A375 (cell line): ENCODE data around the gene NPPB. TPM values are rescaled to one million over a fixed set of nuclear protein-coding genes. Genes with fewer than 3 reads are reported as not detected.

Source experiments
- small RNA-seq: library from RNA; depleted of rRNA; stranded (forward); fragments of <200 nt; gene quantifications from one replicate; pipeline ENCODE3, GENCODE V24; 2014
- total RNA-seq: library from RNA; depleted of rRNA; stranded (reverse); fragments of >200 nt; shearing (Covaris generic); gene quantifications from 2 replicates; pipeline ENCODE4 v1.2.3, GENCODE V29; 2014; rRNA removed

Gene NPPB
- 0.30 TPM in 1 of 2 replicates, not detected in the other for total RNA-seq

GRCh38 chr1:11858613-11858967 is at the start of gene NPPB:
TSS of gene NPPB (minus strand) at chr1:11858945. CDS start at chr1:11858833, 112 bp downstream.

DNA sequence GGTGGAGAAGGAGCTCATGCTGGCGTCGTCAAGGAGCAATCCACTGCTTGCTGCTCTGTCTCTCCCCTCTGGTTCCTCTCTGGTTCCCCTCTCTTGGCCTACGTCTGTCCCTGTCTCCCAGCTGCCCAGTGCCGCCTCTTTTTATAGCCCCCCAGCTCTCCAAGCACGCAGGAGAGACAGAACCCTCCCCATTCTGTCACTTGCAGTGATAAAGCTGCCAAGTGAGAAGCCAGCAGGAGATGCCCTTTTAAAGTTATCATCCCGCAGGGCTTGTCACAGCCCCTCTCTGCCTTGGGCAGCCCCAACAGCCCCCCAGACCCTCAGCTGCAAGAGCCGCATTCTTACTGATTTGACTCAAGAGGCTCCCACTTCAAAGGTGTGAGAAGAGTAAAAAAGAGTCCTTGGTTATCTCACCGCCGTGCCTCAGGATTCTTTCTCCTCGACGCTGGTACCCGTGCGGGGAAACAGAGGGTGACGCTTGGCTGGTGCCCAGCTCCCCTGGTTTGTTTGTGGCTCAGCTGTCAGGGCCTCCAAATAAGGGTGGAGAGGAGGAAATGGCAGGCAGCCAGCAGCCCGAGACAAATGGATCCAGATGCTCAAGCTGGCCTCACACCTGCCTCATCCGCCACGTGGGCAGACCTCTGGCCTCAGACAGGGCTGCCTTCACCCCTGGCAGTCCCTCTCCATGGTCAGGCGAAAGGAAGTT is 10.9 kb downstream of the NPPB start, which contains the start of gene NPPA:
Gene NPPA (minus strand): TSS at position 117 of the 706 bp plus-strand sequence. CDS start 99 bp downstream, at position 18.

Small RNA genes lying within 50 kb of the gene (small RNA-seq; reads per million reads assigned to genes)
- gene RF02156 (not detected), gene RF02157 (not detected), gene RF02158 (not detected)

Other genes with a start within 250 kb of the NPPB start
- gene FBXO2, start 204.5 kb downstream of the NPPB start, total RNA-seq, result 0.68 and 2.0 TPM in 2 replicates
- 6.7 and 11.0 TPM in 2 replicates for gene FBXO44, start 204.1 kb downstream of the NPPB start, total RNA-seq
- 8.0 and 8.3 TPM in 2 replicates for gene FBXO6, start 194.7 kb downstream of the NPPB start, total RNA-seq
- gene MAD2L2, start 177.8 kb downstream of the NPPB start, total RNA-seq, result 91.0 and 100 TPM in 2 replicates
- 0.04 TPM in 1 of 2 replicates, not detected in the other for gene DRAXIN, start 167.2 kb downstream of the NPPB start, total RNA-seq
- gene AGTRAP, start 122.8 kb downstream of the NPPB start, total RNA-seq, result 40.3 and 57.6 TPM in 2 replicates
- 1.3 TPM in 1 of 2 replicates, not detected in the other for gene C1orf167, start 96.8 kb downstream of the NPPB start, total RNA-seq
- gene MTHFR, start 53.0 kb downstream of the NPPB start, total RNA-seq, result 14.3 and 14.4 TPM in 2 replicates
- gene CLCN6, start 52.8 kb downstream of the NPPB start, total RNA-seq, result 8.9 and 9.5 TPM in 2 replicates
- not detected in 2 replicates for gene NPPA, start 11.2 kb downstream of the NPPB start, total RNA-seq
- 45.3 and 51.8 TPM in 2 replicates for gene KIAA2013, start 67.5 kb upstream of the NPPB start, total RNA-seq
- 176 and 183 TPM in 2 replicates for gene PLOD1, start 75.8 kb upstream of the NPPB start, total RNA-seq
- gene MFN2, start 121.5 kb upstream of the NPPB start, total RNA-seq, result 55.5 and 58.3 TPM in 2 replicates
- gene MIIP, start 160.6 kb upstream of the NPPB start, total RNA-seq, result 37.0 and 40.7 TPM in 2 replicates
- gene TNFRSF8, start 204.4 kb upstream of the NPPB start, total RNA-seq, result 0.83 and 0.85 TPM in 2 replicates